GDM1 (cell line): Measurements from ENCODE around the gene ABLIM3.

Experiments
- DNase-seq: peaks from one replicate; lab custom pipeline; 2025; lab: John Stamatoyannopoulos, UW

Gene ABLIM3

GRCh38 chr5:149219584-149219983, 78.3 kb downstream of the ABLIM3 start:
- no peak for DNase-seq

GRCh38 chr5:149220750-149221149, 79.5 kb downstream of the ABLIM3 start:
- DNase-seq, result no peak

- DNase-seq, result no peak
Observed at GRCh38 chr5:149221326-149221725, 80.0 kb downstream of the ABLIM3 start.

GRCh38 chr5:149221731-149222342, 80.5 kb downstream of the ABLIM3 start:
- DNase-seq, result no peak

GRCh38 chr5:149223081-149223848, 82.0 kb downstream of the ABLIM3 start:
- DNase-seq, result no peak

- DNase-seq, result no peak
Observed at GRCh38 chr5:149224282-149224681, 83.0 kb downstream of the ABLIM3 start.

- no peak for DNase-seq
Observed at GRCh38 chr5:149227168-149227826, 86.0 kb downstream of the ABLIM3 start.

- DNase-seq, result no peak
Observed at GRCh38 chr5:149228618-149229297, 87.5 kb downstream of the ABLIM3 start.

- no peak for DNase-seq
Observed at GRCh38 chr5:149229298-149229937, 88.1 kb downstream of the ABLIM3 start.

- no peak for DNase-seq
Observed at GRCh38 chr5:149235841-149236240, 94.5 kb downstream of the ABLIM3 start.

- no peak for DNase-seq
Observed at GRCh38 chr5:149237662-149238061, 96.4 kb downstream of the ABLIM3 start.

- no peak for DNase-seq
Observed at GRCh38 chr5:149238540-149238939, 97.2 kb downstream of the ABLIM3 start.

- no peak for DNase-seq
Observed at GRCh38 chr5:149239917-149240316, 98.6 kb downstream of the ABLIM3 start.

GRCh38 chr5:149240354-149240998, 99.2 kb downstream of the ABLIM3 start:
- no peak for DNase-seq

- DNase-seq, result no peak
Observed at GRCh38 chr5:149242339-149242738, 101.0 kb downstream of the ABLIM3 start.

GRCh38 chr5:149246906-149247305, 105.6 kb downstream of the ABLIM3 start:
- no peak for DNase-seq

- no peak for DNase-seq
Observed at GRCh38 chr5:149247726-149248125, 106.4 kb downstream of the ABLIM3 start.

- no peak for DNase-seq
Observed at GRCh38 chr5:149251546-149251945, 110.3 kb downstream of the ABLIM3 start.

GRCh38 chr5:149254506-149254905, 113.2 kb downstream of the ABLIM3 start:
- DNase-seq, result no peak

- no peak for DNase-seq
Observed at GRCh38 chr5:149256451-149256850, 115.2 kb downstream of the ABLIM3 start.

- DNase-seq, result no peak
Observed at GRCh38 chr5:149257131-149257530, 115.8 kb downstream of the ABLIM3 start.
